Glutamatergic neuron (in vitro differentiated cells): ENCODE results near the gene DNMBP. TPM values are rescaled to one million over a fixed set of nuclear protein-coding genes. Genes with fewer than 3 reads are reported as not detected.

Source experiments
- DNase-seq: peaks from one replicate; pipeline ENCODE4 v3.0.0; 2022
- H3K27ac Mint-ChIP-seq: one replicate; pipeline ENCODE4 v1.8.0; 2020; ENCODE audit warnings: mild to moderate bottlenecking, mixed read lengths, inconsistent platforms; ENCODE audit not compliant: unreplicated experiment
- H3K27me3 Mint-ChIP-seq: one replicate; pipeline ENCODE4 v1.8.0; 2020; ENCODE audit warnings: mild to moderate bottlenecking, moderate library complexity, mixed read lengths, inconsistent platforms; ENCODE audit not compliant: unreplicated experiment
- H3K36me3 Mint-ChIP-seq: one replicate; pipeline ENCODE4 v1.8.0; 2020; ENCODE audit warnings: mild to moderate bottlenecking, mixed read lengths, inconsistent platforms; ENCODE audit not compliant: unreplicated experiment
- H3K4me1 Mint-ChIP-seq: one replicate; pipeline ENCODE4 v1.8.0; 2020; ENCODE audit warnings: mild to moderate bottlenecking, low read depth, mixed read lengths, inconsistent platforms; ENCODE audit not compliant: unreplicated experiment
- H3K4me3 Mint-ChIP-seq: one replicate; pipeline ENCODE4 v1.8.0; 2020; ENCODE audit warnings: mild to moderate bottlenecking, mixed read lengths, inconsistent platforms; ENCODE audit not compliant: unreplicated experiment
- H3K9me3 Mint-ChIP-seq: one replicate; pipeline ENCODE4 v1.8.0; 2020; ENCODE audit warnings: mild to moderate bottlenecking, moderate library complexity, mixed read lengths, inconsistent platforms; ENCODE audit not compliant: unreplicated experiment
- total RNA-seq: library from RNA; stranded (reverse); fragmentation: NEBNext Ultra II Directional; extraction: Animal tissue kit (Norgen Biotek cat#: 25700); gene quantifications from one replicate; pipeline ENCODE4 v1.2.1, GENCODE V29; 2021; ENCODE audit not compliant: unreplicated experiment
- TF ChIP-seq, protein P1 (sequence below): fragments of 200-600 bp; sonication (generic); IDR thresholded peaks from one replicate; pipeline ENCODE4 v1.5.0; 2021; ENCODE audit not compliant: partially characterized antibody, unreplicated experiment

Gene DNMBP
- total RNA-seq, 1 donor from 2014 or later = 9.5 TPM

DNA sequence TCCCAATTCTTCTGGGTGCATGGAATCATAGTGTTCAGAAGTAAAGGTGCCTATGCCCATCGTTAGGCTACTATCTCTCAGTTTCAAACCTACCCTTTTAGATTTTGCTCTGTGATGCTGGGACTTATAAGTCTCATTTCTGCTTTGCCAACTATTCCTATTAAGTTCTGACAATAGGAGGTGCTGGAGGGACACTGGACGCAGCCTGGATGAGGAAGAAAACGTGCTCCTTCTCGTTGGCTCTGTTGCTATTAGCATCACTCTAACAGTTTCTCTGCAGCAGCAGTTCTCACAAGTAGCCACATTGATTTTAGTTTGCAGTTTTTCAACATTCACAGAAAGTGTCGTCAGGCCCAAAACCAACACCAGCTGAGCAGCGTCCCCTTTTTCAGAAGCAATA is 154.9 kb downstream of the DNMBP start:
- H3K9me3 Mint-ChIP-seq = peaks cover 2% of the 10 kb centered on the region
- peaks cover 3% of the 10 kb centered on the region for H3K4me1 Mint-ChIP-seq
- no peak for DNase-seq
- TF ChIP-seq, protein P1, sequence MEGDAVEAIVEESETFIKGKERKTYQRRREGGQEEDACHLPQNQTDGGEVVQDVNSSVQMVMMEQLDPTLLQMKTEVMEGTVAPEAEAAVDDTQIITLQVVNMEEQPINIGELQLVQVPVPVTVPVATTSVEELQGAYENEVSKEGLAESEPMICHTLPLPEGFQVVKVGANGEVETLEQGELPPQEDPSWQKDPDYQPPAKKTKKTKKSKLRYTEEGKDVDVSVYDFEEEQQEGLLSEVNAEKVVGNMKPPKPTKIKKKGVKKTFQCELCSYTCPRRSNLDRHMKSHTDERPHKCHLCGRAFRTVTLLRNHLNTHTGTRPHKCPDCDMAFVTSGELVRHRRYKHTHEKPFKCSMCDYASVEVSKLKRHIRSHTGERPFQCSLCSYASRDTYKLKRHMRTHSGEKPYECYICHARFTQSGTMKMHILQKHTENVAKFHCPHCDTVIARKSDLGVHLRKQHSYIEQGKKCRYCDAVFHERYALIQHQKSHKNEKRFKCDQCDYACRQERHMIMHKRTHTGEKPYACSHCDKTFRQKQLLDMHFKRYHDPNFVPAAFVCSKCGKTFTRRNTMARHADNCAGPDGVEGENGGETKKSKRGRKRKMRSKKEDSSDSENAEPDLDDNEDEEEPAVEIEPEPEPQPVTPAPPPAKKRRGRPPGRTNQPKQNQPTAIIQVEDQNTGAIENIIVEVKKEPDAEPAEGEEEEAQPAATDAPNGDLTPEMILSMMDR = no peak
- no peak overlapping the region for H3K4me3 Mint-ChIP-seq
- H3K36me3 Mint-ChIP-seq = no peaks in the 10 kb centered on the region
- no peaks in the 10 kb centered on the region for H3K27me3 Mint-ChIP-seq
- no peak overlapping the region for H3K27ac Mint-ChIP-seq

DNA sequence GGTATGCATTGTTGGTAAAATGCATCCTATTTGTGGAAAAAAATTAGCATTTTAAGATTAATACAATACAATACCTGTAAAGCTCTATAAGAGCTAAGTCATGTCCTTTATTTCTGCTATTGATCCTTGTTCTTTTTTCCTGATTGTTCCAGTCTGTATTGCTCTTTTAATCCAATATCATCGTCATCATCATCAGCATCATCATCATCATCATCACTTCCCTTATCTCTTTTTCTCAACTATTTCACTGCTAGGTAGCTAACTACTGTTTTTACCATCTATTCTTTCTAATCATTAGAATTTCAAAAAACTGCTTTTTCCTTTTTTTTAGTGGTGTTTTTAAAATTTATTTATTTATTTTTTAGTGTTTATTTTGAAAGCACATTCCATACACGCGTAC is 156.1 kb downstream of the DNMBP start:
- Mint-ChIP-seq H3K4me1 (peaks cover 3% of the 10 kb centered on the region), H3K27me3 (no peaks in the 10 kb centered on the region), H3K4me3 (no peak overlapping the region)

DNA sequence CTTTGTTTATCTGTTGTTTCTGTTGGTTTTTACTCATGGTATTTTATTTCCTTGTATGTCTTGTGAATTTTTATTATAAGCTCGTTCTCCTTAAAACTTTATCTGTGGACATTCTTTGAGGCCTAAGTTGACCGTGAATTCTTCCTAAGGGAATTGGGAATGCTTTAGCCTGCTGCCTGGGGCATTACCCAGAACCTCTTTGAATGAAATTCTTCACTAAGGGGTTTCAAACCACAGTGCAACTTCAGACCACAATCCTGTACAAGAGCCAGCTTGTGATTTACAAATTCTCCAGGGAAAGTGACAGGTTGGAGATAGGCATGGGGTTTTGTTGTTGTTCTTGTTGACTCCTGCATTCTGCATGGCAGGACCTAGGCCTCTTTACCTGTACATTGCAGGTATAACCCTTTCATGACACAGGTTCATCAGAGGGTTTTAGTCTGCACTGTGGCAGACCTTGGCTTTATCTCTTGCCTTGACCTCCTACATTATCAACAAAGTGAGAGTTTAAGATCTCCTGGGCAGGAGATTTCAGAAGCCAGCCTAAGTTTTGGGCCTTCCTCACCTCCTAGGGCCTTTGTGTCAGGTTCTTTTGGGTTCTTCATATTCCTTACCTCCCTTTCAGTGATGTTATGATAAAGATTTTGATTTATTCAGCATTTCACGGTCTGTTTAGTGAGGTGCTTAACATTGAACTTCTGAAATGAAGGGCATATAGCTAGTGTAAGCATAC is 157.1 kb downstream of the DNMBP start:
- Mint-ChIP-seq H3K27ac (no peak overlapping the region), H3K9me3 (peaks cover under 1% of the 10 kb centered on the region), H3K36me3 (no peaks in the 10 kb centered on the region), H3K4me1 (peaks cover 3% of the 10 kb centered on the region), H3K27me3 (no peaks in the 10 kb centered on the region), H3K4me3 (no peak overlapping the region)
- TF ChIP-seq, protein P1 = no peak
- no peak for DNase-seq

More for the DNA sequence above, 156.1 kb downstream of the DNMBP start:
- no peaks in the 10 kb centered on the region for H3K36me3 Mint-ChIP-seq
- H3K9me3 Mint-ChIP-seq = peaks cover 2% of the 10 kb centered on the region
- no peak for DNase-seq
- TF ChIP-seq, protein P1 = no peak
- H3K27ac Mint-ChIP-seq = no peak overlapping the region

DNA sequence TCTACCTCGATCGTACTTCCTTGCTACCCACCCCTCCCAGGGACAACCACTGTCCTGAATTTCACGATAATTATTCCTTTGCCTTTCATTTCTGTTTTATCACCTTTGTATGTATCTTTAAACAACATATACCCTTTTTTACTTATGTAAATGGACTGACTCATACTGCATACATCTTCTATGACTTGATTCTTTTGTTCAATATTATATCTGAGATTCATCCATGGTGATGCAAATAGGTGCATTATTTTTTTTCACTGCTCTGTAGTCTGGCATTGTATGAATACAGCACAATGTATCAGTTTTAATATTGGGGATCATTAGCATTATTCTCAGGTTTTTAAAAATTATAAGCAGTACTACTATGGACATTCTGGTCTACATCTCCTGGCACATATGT is 157.9 kb downstream of the DNMBP start:
- H3K27ac Mint-ChIP-seq = no peak overlapping the region
- H3K36me3 Mint-ChIP-seq = no peaks in the 10 kb centered on the region
- H3K4me1 Mint-ChIP-seq = peaks cover 3% of the 10 kb centered on the region
- H3K27me3 Mint-ChIP-seq = no peaks in the 10 kb centered on the region
- H3K9me3 Mint-ChIP-seq = no peaks in the 10 kb centered on the region
- DNase-seq = no peak
- no peak overlapping the region for H3K4me3 Mint-ChIP-seq
- TF ChIP-seq, protein P1 = no peak

DNA sequence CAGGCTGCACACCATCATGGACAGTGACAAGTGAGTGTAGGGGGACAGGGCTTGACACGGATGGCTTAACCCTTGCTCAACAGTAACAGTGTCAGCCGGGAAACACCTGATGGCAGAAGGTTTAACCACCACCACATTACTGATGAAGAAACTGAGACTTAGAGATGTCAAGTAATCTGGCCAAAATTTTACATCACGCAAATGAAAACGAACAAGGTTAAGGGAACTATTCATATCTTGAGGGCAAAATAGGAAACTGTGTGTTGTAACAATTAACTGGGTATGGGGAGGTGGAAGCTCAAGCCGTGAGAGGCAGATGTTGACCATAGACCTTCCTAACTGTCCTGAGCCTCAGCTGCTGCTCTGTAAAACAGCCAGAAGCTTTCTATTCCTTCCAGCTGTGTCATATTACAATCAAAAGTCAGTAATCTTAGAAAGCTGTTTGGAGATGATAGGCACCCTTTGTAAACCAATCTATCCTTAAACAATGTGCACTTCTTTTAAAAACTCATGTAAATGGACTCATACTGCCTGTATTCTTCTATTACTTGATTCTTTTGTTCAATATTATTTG is 158.9 kb downstream of the DNMBP start:
- Mint-ChIP-seq H3K27ac (no peak overlapping the region), H3K4me3 (no peak overlapping the region), H3K27me3 (no peaks in the 10 kb centered on the region), H3K4me1 (peaks cover 5% of the 10 kb centered on the region), H3K9me3 (no peaks in the 10 kb centered on the region), H3K36me3 (no peaks in the 10 kb centered on the region)
- TF ChIP-seq, protein P1 = no peak
- no peak for DNase-seq
